Right cardiac atrium (tissue), 5 donors: Measurements from ENCODE around the gene STX8. TPM values are rescaled to one million over a fixed set of nuclear protein-coding genes. Genes with fewer than 3 reads are reported as not detected.
A peak's percentile ranks its signal among the peaks of the same experiment; 100 is the strongest.

Experiments
- ATAC-seq, 2 donors: fragments of 200-7000 bp; cut with Tn5 transposase; one replicate each; pipeline versions ENCODE4 v1.8.0 to v1.9.1; 2020; ENCODE audit warnings: moderate library complexity in 2 of 2, mild to moderate bottlenecking in 1 of 2
- DNase-seq, 3 donors: peaks; one replicate each; pipeline ENCODE4 v3.0.0-alpha.2; 2020
- H3K27ac ChIP-seq: one replicate; pipeline ENCODE4 v1.5.1; 2013; ENCODE audit warnings: mild to moderate bottlenecking, low read length, control low read depth, moderate library complexity
- H3K27me3 ChIP-seq: one replicate; pipeline ENCODE4 v1.6.1; 2013; ENCODE audit not compliant: control insufficient read depth, insufficient read depth
- H3K4me1 ChIP-seq: one replicate; pipeline ENCODE4 v1.6.1; 2013; ENCODE audit warnings: low read length; ENCODE audit not compliant: control insufficient read depth, insufficient read depth
- H3K4me3 ChIP-seq: one replicate; pipeline ENCODE4 v1.5.1; 2013; ENCODE audit warnings: low read length, control low read depth
- H3K9me3 ChIP-seq: one replicate; pipeline ENCODE4 v1.6.1; 2013; ENCODE audit warnings: low read length; ENCODE audit not compliant: control insufficient read depth
- WGBS: extraction: QIAGEN DNeasy Blood & Tissue Kit; methylation state at CpG from one replicate; pipeline ENCODE4 v1.1.7; 2013; 5-methylcytosine and 5-hydroxymethylcytosine counted together
- intact Hi-C, 4 donors: fragments of 100-400 bp; cut with DNase I; formaldehyde crosslinking; loops; one replicate each; pipeline versions ENCODE4 v1.11.0 to v1.14.0; 2022 to 2023
- polyA plus RNA-seq: library from polyadenylated mRNA; stranded (reverse); fragments of 200-250 nt; gene quantifications from one replicate; pipeline ENCODE4 v1.2.3, GENCODE V29; 2013
- total RNA-seq, 4 donors: library from RNA; stranded (reverse); fragmentation: NEBNext Ultra II Directional; extraction: Animal tissue kit (Norgen Biotek cat#: 25700); gene quantifications; one replicate each; pipeline ENCODE4 v1.2.1, GENCODE V29; 2021
- donor health status: healthy with polysubstance abuse.
- donor health status: DM: no; HTN: yes; CAD: no.
- donor health status: DM: no; HTN: no; CAD: no.
- donor health status: DM: no; HTN: yes; CAD: no; lungs with severe emphysema.
- donor health status: DM: yes; HTN: yes; CAD: no.

Gene STX8
- total and polyA plus RNA-seq, 5 donors = 54.4 to 68.3 (median 61.9) TPM

DNA sequence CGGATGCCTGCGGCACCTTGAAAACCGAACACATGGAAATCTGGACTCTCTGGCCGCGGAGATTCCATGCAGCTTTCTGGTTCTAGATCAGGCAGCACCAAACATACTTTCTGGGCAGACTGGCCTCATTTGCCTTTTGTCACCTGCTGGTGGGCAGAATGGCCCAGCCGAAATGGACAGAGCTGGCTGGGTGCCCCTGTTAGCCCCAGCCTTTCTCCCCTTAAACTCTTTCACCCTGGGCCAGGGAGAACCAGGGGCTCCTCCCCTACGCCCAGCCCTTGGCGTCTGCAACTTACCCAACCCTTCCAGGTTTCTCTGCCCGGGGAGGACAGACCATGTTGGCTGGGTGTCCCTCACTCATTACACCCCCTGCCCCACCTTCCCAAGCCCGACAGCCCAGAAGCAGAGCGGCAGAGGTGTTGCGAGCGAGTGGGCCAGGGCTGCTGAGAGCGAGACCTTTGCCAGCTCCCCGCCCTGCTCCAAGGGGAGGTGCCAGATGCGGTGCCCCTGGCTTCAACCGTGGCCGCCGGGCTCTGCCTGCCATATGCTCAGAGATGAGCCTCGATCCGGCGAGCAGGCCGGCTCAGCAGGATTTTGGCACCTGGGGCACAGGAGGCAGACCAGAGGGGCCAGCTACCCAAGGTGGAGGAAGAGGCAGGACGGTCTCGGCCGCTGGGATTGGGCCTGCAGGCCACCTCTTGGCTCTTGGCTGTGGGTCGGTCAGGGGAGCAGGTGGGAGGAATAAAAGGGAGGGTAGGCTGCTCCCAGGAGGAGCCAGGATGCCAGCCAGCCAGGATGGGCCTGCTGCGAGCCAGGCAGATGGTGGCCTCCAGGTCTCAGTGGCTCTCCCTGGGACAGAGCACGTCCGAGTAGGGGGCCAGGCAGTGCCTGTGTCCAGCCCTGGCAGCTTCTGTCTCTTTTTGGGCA is 363.0 kb downstream of the STX8 start:
- peak in 2 of 3 donors; percentile 11 to 56 for DNase-seq
- 89% methylated on average over 30 of the region's 30 CpGs for WGBS
- ATAC-seq = peak in 1 of 2 donors; percentile 17
- no peak overlapping the region for H3K27ac ChIP-seq
- intact Hi-C loops = loop anchor here in 1 of 4 donors (5.0 kb wide), 1 partner anchor 200 kb away; no protein-coding TSS in a partner anchor
- no peaks in the 10 kb centered on the region for H3K4me1 ChIP-seq
- no peak overlapping the region for H3K4me3 ChIP-seq
- no peaks in the 10 kb centered on the region for H3K9me3 ChIP-seq
- no peaks in the 10 kb centered on the region for H3K27me3 ChIP-seq

- Histone ChIP-seq H3K4me1 (no peaks in the 10 kb centered on the region), H3K27me3 (no peaks in the 10 kb centered on the region), H3K4me3 (no peak overlapping the region), H3K27ac (no peak overlapping the region), H3K9me3 (no peaks in the 10 kb centered on the region)
- ATAC-seq (no peak), DNase-seq (no peak)
- intact Hi-C loops = loop anchor here in 1 of 4 donors (5.0 kb wide), 1 partner anchor 199 kb away; no protein-coding TSS in a partner anchor
- 59% methylated on average over 13 of the region's 13 CpGs for WGBS
Observed at GRCh38 chr17:9211133-9211765, 364.4 kb downstream of the STX8 start.

- H3K4me3 ChIP-seq = no peak overlapping the region
- WGBS = 82% methylated on average over 7 of the region's 7 CpGs
- no peaks in the 10 kb centered on the region for H3K27me3 ChIP-seq
Observed at GRCh38 chr17:9209781-9210370, 365.7 kb downstream of the STX8 start.

DNA sequence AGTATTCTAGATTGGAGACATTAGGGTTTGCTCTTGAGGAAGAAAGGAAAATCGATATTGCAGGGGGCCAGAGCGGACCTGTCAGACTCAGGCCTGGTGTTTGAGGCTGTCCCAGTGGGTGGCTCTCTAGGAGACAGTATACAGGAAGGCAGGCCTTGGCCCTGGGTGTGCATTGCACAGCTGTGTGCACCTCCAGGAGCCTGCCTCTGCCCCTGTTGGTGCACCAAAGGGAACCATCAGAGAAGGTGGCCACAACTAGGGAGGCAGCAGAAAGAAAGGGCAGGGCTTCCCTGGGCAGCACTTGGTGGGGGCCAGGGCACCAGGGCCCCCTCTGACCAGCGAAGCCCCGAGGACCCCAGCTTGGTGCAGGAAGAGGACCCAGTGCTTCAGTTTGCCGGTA is 366.3 kb downstream of the STX8 start:
- no peaks in the 10 kb centered on the region for H3K9me3 ChIP-seq
- H3K27ac ChIP-seq = no peak overlapping the region
- no peaks in the 10 kb centered on the region for H3K4me1 ChIP-seq
- DNase-seq (peak in 1 of 3 donors; percentile 18), ATAC-seq (no peak)
- intact Hi-C loops = no loop called here
- no peak overlapping the region for H3K4me3 ChIP-seq
- 91% methylated on average over 5 of the region's 5 CpGs for WGBS
- H3K27me3 ChIP-seq = no peaks in the 10 kb centered on the region

More at GRCh38 chr17:9209781-9210370, 365.7 kb downstream of the STX8 start:
- H3K9me3 ChIP-seq = no peaks in the 10 kb centered on the region
- intact Hi-C loops = loop anchor here in 1 of 4 donors (5.0 kb wide), 1 partner anchor 198 kb away; no protein-coding TSS in a partner anchor
- no peak overlapping the region for H3K27ac ChIP-seq
- DNase-seq (no peak), ATAC-seq (no peak)
- H3K4me1 ChIP-seq = no peaks in the 10 kb centered on the region

DNA sequence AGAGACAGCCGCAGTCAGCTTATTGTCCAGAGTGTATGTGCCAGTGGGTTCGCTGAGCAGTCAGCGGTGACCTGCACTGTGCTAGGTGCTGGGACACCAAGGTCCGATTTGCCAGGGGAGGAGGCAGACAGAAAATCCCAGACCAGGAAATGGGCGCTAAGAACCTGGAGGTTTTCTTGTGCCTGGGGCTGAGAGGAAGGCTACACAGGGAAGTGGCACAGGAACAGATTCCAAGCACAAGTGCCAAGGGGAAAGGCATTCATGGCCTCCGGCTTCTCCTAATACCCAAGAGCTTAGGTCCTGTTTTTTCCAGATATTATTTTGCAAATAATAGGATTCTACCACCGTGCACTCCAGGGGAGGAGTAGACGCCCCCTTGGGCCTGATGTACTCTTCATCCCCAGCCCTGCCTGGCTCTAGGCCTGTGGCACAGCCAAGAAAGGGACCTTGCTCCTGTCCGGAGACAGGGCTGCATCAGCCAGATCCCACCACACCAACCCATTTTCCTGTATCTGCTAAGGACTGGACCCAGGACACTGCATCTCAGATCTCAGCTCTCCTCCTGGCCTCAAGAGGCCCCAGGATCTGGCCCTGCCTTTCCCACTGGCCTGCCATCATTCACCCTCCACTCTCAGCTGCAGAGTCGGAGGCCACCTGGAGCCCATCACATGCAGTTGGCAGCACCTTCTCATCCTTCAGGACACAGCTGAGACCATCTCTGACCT is 367.1 kb downstream of the STX8 start:
- ATAC-seq (no peak), DNase-seq (no peak)
- Histone ChIP-seq H3K27ac (no peak overlapping the region), H3K9me3 (no peaks in the 10 kb centered on the region), H3K4me1 (no peaks in the 10 kb centered on the region), H3K4me3 (no peak overlapping the region), H3K27me3 (no peaks in the 10 kb centered on the region)
- intact Hi-C loops = no loop called here
- WGBS = 93% methylated on average over 10 of the region's 10 CpGs

GRCh38 chr17:9206741-9207332 is 368.8 kb downstream of the STX8 start:
- intact Hi-C loops = no loop called here
- H3K4me3 ChIP-seq = no peak overlapping the region
- DNase-seq = no peak
- 61% methylated on average over 14 of the region's 14 CpGs for WGBS
- no peaks in the 10 kb centered on the region for H3K4me1 ChIP-seq
- no peaks in the 10 kb centered on the region for H3K27me3 ChIP-seq
- H3K27ac ChIP-seq = no peak overlapping the region
- H3K9me3 ChIP-seq = no peaks in the 10 kb centered on the region
- no peak for ATAC-seq

DNA sequence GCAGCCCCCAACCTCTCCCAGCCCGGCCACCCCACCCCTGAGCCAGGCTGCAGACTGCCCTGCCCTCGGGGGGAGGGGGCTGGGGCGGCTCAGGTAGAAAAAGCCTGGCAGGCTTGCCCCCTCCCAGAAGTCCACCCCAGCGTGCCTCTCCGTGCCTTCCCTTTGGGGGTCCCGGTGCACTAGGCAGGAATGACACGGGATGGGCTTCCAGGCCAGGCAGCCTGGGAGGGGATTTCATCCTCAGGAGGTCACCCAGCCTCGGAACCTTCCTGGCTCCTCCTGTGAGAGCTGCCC is 369.3 kb downstream of the STX8 start:
- DNase-seq = peak in 1 of 3 donors; percentile 36

DNA sequence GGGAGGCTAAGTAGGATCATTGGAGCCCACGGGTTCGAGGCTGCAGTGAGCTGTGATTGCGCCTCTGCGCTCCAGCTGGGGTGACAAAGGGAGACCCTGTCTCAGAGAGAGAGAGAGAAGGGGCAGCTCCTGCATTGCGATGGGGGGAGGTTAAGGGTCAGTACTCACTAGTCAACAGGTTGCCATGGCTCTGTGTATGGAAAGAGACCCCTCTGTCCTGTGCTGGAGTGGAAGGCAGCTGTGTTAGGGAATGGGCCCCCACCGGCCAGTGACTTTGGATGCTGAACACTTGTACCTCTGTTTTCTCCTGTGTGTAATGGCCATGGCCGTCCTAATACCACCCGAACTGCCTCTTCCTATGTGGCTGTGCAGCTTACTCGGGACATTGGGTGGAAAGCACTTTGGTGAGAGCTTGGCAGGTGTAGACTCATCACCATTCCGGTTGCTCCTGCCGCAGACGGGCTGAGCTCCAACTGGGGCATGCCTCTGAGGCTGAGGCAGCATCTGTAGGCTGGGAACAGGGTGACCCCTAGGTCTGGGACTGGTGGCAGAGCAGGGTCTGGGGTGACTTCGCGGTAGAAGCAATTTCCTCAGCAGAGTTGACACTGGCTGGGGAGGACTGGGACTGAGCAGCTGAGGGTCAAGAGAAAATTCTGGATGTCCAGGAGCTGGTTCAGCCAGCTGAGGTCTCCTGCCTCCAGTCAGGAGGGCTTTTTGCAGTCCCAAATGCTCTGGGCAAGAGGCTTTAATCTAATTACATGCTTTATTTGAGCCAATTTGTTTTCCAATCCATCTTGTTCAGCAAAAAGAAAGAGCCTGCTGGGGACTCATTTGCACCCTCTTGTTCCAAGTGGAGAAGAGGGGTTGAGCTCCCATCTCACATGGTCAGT is 369.9 kb downstream of the STX8 start:
- no peak overlapping the region for H3K4me3 ChIP-seq
- WGBS = 76% methylated on average over 14 of the region's 14 CpGs
- no peak overlapping the region for H3K27ac ChIP-seq
- DNase-seq (peak in 1 of 3 donors; percentile 33), ATAC-seq (no peak)
- H3K9me3 ChIP-seq = no peaks in the 10 kb centered on the region
- intact Hi-C loops = no loop called here
- H3K27me3 ChIP-seq = no peaks in the 10 kb centered on the region
- no peaks in the 10 kb centered on the region for H3K4me1 ChIP-seq

More for the DNA sequence above, 369.3 kb downstream of the STX8 start:
- Histone ChIP-seq H3K27ac (no peak overlapping the region), H3K27me3 (no peaks in the 10 kb centered on the region), H3K4me3 (no peak overlapping the region), H3K9me3 (no peaks in the 10 kb centered on the region), H3K4me1 (no peaks in the 10 kb centered on the region)
- no peak for ATAC-seq
- intact Hi-C loops = no loop called here
- 51% methylated on average over 8 of the region's 8 CpGs for WGBS

GRCh38 chr17:9204637-9205329 is 370.8 kb downstream of the STX8 start:
- H3K27me3 ChIP-seq = no peaks in the 10 kb centered on the region
- H3K9me3 ChIP-seq = no peaks in the 10 kb centered on the region
- no peak for ATAC-seq
- H3K4me1 ChIP-seq = no peaks in the 10 kb centered on the region
- DNase-seq = no peak
- no peak overlapping the region for H3K4me3 ChIP-seq
- intact Hi-C loops = no loop called here
- 79% methylated on average over 5 of the region's 5 CpGs for WGBS
- no peak overlapping the region for H3K27ac ChIP-seq
